Right lung (tissue), 5 donors: ENCODE data around the gene GRIK4. TPM values are rescaled to one million over a fixed set of nuclear protein-coding genes. Genes with fewer than 3 reads are reported as not detected.

Experiments
- DNase-seq, 2 donors: peaks; one replicate each; pipeline ENCODE4 v3.0.0-alpha.2; 2013
- polyA plus RNA-seq, 5 donors: library from polyadenylated mRNA; unstranded; fragments of 120-200 nt; gene quantifications; one replicate each; pipeline versions ENCODE4 v1.2.1 to v1.2.3, GENCODE V29; 2013; ENCODE audit warnings: inconsistent platforms in 1 of 5, low replicate concordance in 1 of 5; ENCODE audit not compliant: insufficient read length in 5 of 5, insufficient read depth in 1 of 5

The GRIK4 gene
- polyA plus RNA-seq, 5 donors = 6.3 to 10.2 (median 8.3) TPM

DNA sequence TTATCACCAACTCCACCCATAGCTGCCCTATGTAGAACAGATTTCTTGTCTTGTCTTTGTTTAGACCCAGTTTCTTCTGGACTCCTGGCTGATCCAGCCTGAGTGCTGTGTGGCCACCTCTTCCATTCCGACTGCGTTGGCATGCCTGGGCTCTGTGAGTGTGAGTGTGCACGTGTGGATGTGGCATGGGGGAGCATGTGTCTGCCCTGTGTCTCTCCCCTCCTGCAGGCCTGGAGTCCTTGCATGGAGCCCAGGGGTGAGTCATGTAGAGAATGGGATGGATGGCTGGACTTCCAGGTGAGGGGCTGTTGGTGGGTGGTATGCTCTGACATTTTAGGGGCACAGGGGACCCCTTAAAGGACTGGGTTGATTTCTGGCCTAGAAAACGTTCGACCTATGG lies 194.7 kb downstream of the GRIK4 start:
- DNase-seq = no peak

- DNase-seq = no peak
Observed at GRCh38 chr11:120707098-120707497, 195.6 kb downstream of the GRIK4 start.

GRCh38 chr11:120707663-120708062 lies 196.1 kb downstream of the GRIK4 start:
- DNase-seq = no peak

GRCh38 chr11:120708511-120709183 lies 197.1 kb downstream of the GRIK4 start:
- no peak for DNase-seq

GRCh38 chr11:120709808-120710207 lies 198.3 kb downstream of the GRIK4 start:
- DNase-seq = no peak

DNA sequence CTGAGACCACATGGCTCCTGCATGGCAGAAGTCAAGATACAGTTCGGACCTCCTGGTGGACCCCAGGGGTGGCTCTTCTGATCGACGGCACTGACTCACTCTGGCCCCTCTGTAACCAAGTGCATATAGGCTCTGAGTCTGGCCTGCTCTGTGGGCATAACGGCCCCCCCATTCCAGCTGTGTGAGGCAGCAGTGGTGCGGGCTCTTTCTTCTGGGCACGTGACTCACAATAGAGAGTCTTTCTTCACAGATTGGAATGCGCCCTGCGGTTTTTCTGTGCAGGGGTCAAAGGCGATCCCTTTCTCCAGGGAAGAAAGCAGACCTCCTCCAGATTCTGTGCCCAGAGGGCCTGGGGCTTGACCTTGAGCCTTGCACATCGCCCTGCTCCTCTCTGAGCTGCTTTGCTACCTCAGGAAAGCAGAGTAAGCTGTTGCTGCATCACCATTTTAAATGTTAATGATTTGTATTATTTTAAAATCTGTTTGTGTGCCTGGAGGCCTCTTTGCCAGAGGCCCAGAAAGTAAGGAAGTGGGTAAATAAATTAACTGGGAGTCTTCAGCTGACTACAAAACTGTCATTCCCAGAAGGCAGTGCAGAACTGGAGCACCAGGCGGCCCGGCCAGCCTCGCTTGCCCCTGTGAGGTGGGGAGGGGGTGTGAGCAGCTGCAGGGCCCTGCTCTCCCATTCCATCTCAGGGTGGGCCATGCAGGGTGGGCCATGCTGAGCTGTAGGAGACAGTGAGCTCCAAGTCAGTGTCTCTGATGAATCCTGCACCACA lies 199.0 kb downstream of the GRIK4 start:
- peak; percentile 61 to 66 for DNase-seq

- no peak for DNase-seq
Observed at GRCh38 chr11:120712014-120712413, 200.5 kb downstream of the GRIK4 start.

DNA sequence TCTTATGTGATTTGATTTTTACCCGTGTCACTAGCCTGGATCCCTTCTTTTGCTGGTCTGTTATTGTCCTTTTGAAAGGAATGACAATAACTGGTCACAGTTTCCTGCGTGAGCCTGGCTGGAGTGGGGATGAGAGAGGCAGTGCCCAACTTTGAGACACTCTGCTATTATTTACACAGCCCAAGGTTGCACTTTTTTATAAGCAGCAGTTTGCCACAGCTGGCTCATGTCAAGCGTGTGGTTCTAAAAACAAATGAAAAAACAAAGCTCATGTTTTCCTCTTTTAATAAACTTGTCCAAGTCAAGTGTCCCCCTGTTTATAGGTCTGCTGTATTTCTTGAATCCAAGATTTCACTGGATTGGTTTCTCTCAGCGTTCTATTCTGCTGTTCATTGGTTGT lies 201.3 kb downstream of the GRIK4 start:
- DNase-seq = peak; percentile 37 to 42

GRCh38 chr11:120713296-120713695 lies 201.7 kb downstream of the GRIK4 start:
- no peak for DNase-seq

DNA sequence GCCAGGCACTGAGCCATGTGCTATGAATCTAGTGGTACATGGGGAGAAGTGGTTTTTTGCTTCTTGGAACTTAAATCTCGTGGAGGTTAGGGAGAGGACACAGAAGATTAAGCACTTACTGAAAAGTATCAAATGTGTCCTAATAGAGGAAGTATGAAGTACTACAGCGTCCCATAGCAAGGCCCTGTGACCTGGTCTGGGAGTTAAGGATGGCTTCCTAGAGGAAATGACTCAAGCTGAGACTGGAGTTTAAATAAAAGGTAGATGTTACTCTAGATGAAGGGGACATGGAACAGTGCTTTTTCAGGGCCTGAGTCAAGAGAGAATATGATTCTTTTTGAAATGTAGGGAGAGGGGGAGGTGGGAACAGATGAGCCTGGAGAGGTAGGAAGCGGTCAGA lies 202.9 kb downstream of the GRIK4 start:
- DNase-seq = no peak

GRCh38 chr11:120715239-120715638 lies 203.7 kb downstream of the GRIK4 start:
- DNase-seq = no peak

GRCh38 chr11:120717042-120717441 lies 205.5 kb downstream of the GRIK4 start:
- DNase-seq = no peak

DNA sequence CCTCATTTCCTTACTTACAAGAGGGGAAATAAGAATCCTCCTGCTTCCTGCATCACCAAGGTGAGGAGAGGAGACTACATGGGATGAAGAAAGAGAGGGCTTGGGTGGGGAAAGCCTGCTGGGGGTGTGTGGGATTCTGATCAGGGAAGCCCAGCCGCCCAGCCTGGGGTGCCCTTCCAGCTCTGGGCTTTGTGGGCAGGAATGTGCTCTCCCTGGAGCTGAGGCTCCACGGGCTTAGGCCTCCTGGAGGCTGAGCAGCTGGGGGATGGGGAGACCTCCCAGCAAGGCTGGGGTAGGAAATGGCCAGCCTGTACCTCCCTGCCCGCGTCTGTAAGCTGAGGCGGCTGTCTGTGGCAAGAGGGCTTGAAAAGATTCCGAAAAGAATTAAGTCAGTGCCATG lies 206.1 kb downstream of the GRIK4 start:
- no peak for DNase-seq

DNA sequence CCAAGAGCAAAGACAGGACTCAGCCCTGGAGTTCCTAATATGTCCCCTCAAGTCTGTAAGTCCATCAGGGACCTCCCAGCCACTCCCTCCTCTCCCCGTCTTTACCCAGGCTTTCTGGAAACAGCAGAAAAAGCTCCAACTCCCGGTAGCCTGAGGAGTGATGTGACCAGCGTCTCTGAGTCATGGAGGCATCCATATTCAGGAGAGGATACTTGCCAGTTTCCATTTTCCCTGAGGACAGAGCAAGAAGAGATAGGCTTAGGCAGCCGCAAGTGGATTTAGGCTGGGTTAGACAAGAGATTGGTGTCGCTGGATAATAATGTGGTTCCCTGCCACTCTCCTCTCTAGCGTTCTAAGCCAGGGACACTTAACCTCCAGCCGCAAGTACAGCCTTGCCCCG lies 206.6 kb downstream of the GRIK4 start:
- DNase-seq = no peak

- DNase-seq = no peak
Observed at GRCh38 chr11:120719348-120719747, 207.8 kb downstream of the GRIK4 start.

GRCh38 chr11:120720760-120721159 lies 209.2 kb downstream of the GRIK4 start:
- no peak for DNase-seq

- DNase-seq = no peak
Observed at GRCh38 chr11:120722524-120722923, 211.0 kb downstream of the GRIK4 start.

DNA sequence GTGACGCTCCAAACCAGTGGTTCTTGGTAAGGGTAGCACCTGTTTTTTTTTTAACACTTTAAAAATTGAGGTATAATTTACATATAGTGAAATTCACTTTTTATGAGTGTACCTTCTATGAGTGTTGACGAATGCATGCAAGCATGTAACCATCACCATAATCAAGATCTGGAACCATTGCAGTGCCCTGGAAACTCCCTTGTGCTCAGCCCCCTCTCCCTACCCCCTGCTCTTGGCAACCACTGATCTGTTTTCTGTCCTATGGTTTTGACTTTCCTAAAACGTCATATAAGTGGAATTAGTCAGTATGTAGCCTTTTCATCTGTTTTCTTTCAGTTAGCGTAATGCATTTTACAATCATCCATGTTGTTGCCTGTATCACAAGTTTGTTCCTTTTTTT lies 212.2 kb downstream of the GRIK4 start:
- no peak for DNase-seq

GRCh38 chr11:120727752-120728151 lies 216.2 kb downstream of the GRIK4 start:
- DNase-seq = no peak

GRCh38 chr11:120735035-120735434 lies 223.5 kb downstream of the GRIK4 start:
- no peak for DNase-seq

DNA sequence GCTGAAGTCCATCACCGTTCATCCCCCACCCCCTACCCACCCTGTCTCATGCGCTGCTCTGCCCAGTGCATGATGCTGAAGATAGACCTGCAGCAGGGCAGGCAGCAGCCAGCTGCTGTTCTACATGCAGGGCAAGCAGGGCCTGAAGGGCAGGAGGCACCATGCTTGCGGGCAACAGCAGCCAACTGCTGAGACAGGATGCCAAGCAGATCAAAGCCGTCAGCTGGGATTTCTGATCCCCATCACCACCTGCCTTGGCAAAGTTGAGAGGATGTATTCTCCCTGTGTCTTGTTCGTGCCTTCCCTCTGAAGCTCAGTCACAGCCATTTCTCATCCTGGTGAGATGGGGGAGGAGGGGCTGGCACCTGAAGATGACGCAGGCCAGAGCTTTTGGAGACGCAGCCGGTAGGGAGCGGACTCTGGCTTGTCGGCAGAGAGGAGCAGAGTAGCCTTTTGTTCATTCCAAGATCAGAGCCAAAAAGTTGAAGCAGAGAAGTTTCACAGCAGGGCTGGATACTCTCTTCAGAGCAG lies 227.0 kb downstream of the GRIK4 start:
- DNase-seq = no peak

DNA sequence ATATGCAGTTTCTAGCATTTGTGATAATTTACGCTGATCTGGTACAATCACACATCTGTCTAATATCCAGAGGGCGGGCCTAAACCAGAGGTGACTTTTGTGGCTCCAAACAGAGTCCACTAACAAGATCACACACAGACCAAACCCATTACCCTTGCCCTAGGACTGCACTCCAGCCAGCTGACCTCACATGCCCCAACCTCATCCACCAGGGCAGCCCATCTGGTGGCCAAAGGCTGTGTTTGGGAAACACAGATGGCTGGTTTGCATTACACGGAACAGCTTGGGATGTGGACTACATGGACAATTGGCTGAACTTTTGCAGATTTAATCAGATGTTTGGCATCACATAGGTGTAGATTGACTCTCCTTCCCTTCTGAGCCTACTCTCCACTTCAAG lies 228.2 kb downstream of the GRIK4 start:
- DNase-seq = no peak

DNA sequence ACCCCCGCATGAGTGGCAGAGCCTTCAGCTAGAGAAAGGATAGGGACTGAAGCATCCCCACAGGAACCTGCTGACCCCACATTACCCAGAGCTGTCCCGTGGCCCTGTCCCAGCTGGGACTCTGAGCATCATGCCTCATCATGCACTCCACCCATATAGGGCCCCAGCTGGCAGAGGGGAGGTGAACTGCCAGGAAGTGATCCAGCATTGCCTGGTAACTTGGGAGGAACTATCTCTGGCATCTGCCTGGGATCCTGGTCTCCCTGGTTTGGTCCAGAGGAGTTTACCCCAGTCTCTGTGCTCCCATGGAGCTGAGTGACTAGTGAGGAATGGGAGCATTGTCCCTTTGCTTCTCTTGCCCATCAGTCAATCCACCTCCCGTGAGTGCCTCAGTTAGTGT lies 228.8 kb downstream of the GRIK4 start:
- no peak for DNase-seq
